ENCODE measurements around the gene ATP5IF1. TPM values are rescaled to one million over a fixed set of nuclear protein-coding genes. Genes with fewer than 3 reads are reported as not detected.

The ATP5IF1 gene
- total RNA-seq, 2 experiments from 2014 or later, result 175 to 182 TPM

GRCh38 chr1:28281608-28282425, 45.9 kb downstream of the ATP5IF1 start:
- Mint-ChIP-seq H3K27me3 (no peaks in the 10 kb centered on the region), H3K9me3 (ENCODE audit: low read depth) (no peaks in the 10 kb centered on the region), H3K4me1 (peaks cover 11% of the 10 kb centered on the region), H3K4me3 (no peak overlapping the region), H3K27ac (no peak overlapping the region), H3K36me3 (peaks cover 25% of the 10 kb centered on the region)
- CTCF ChIA-PET, result no interaction called here
- DNase-seq (no peak), ATAC-seq (no peak)

DNA sequence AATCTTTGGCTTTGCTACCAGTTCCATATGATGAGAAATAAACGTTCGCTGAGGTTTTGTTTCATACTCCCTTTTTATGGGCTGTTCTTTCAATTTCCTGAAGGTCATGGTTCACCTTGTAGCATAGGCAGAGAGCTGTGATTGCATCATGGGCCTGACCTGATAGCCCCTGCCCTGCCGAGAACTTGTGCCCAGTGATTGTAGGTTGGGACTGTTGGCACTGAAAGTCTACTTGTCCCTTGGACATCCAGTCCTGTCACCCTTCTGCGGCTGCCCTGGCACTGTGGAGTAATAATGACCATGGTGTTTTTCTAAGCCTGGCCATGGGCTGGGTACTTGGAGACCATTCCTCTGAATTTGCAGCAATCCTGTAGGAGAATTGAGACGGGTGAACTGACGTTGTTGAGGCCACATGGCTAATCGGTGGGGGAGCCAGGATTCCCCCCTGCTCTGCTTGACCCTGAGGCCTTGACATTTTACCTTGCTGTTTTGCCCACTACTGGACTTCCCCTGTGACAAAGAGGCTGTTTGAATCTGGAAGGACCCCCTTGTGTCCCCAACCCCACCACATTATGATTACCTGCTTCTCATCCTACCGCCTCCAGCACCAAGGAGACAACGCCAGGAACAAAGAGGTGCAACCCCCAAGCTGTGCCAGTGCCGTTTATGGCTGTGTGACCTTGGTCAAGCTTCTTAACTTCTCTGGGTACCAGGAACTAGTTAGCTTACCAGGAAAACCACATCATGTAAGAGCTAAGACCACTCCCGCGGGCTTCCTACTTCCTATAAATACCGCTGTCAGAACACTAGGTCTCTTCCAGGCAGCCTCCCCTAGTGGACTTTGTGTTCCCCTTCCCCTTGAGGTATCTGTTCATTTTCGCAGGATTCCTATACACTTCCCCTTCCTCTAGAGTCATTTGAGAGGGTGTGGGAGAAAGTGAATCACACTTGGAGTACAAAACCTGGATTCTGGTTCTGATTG, 46.8 kb downstream of the ATP5IF1 start:
- CTCF ChIA-PET, result no interaction called here
- ATAC-seq, result no peak
- Mint-ChIP-seq H3K36me3 (peaks cover 21% of the 10 kb centered on the region), H3K27me3 (no peaks in the 10 kb centered on the region), H3K9me3 (ENCODE audit: low read depth) (no peaks in the 10 kb centered on the region), H3K4me3 (no peak overlapping the region), H3K27ac (peak overlapping the region; percentile 39), H3K4me1 (peaks cover 15% of the 10 kb centered on the region)
- no peak for DNase-seq

GRCh38 chr1:28286111-28286510, 50.2 kb downstream of the ATP5IF1 start:
- DNase-seq (no peak), ATAC-seq (no peak)
- Mint-ChIP-seq H3K36me3 (peaks cover 8% of the 10 kb centered on the region), H3K27me3 (no peaks in the 10 kb centered on the region), H3K4me3 (no peak overlapping the region), H3K27ac (no peak overlapping the region), H3K9me3 (ENCODE audit: low read depth) (no peaks in the 10 kb centered on the region), H3K4me1 (peaks cover 15% of the 10 kb centered on the region)
- CTCF ChIA-PET, result interaction anchor here (0.6 to 1.1 kb wide), 4 partner anchors 37 to 852 kb away, joined by 3 read pairs; no protein-coding TSS in a partner anchor

Other genes with a start within 250 kb of the ATP5IF1 start
- 10 to 100 TPM; 33.2 to 33.4 TPM for gene EYA3, start 147.5 kb upstream of the ATP5IF1 start, total RNA-seq
- gene PTAFR, start 59.4 kb upstream of the ATP5IF1 start, total RNA-seq, result under 1 TPM; 0.20 to 0.30 TPM
- 100 to 1,000 TPM; 103 to 114 TPM for gene DNAJC8, start 3.1 kb upstream of the ATP5IF1 start, total RNA-seq
- 10 to 100 TPM; 14.2 to 21.5 TPM for gene SESN2, start 23.4 kb downstream of the ATP5IF1 start, total RNA-seq
- 10 to 100 TPM; 19.5 to 20.8 TPM for gene MED18, start 92.9 kb downstream of the ATP5IF1 start, total RNA-seq
- 10 to 100 TPM; 26.8 to 27.8 TPM for gene PHACTR4, start 133.6 kb downstream of the ATP5IF1 start, total RNA-seq